ENCODE results near the gene BTBD18.

BTBD18 gene

GRCh38 chr11:57751676-57752253 is at the start of gene BTBD18:
TSS of gene BTBD18 (minus strand) at chr11:57751819. CDS start at chr11:57751188, 631 bp downstream.
- no peak for DNase-seq (ENCODE audit: low read depth)
- TF ChIP-seq CTCF (IDR thresholded peaks at IDR 0.05; ENCODE audit: low read depth, low read length, missing control alignments), result peak; percentile 36
- H3K4me3 ChIP-seq (ENCODE audit: low read depth, low read length), result no peak within 1 kb of the TSS

GRCh38 chr11:57801183-57801485 is 49.5 kb upstream of the BTBD18 start:
- TF ChIP-seq CTCF (IDR thresholded peaks at IDR 0.05; ENCODE audit: low read depth, low read length, missing control alignments), result no peak
- H3K4me3 ChIP-seq (ENCODE audit: low read depth, low read length), result no peak overlapping the region
- no peak for DNase-seq (ENCODE audit: low read depth)

GRCh38 chr11:57800444-57801182 is 49.0 kb upstream of the BTBD18 start:
- peak; percentile 82 for TF ChIP-seq CTCF (IDR thresholded peaks at IDR 0.05; ENCODE audit: low read depth, low read length, missing control alignments)
- DNase-seq (ENCODE audit: low read depth), result peak; percentile 29
- H3K4me3 ChIP-seq (ENCODE audit: low read depth, low read length), result no peak overlapping the region

- no peak for TF ChIP-seq CTCF (IDR thresholded peaks at IDR 0.05; ENCODE audit: low read depth, low read length, missing control alignments)
- no peak for DNase-seq (ENCODE audit: low read depth)
- no peak overlapping the region for H3K4me3 ChIP-seq (ENCODE audit: low read depth, low read length)
These were observed 47.4 kb upstream of the BTBD18 start for GRCh38 chr11:57798905-57799559.

- no peak for TF ChIP-seq CTCF (IDR thresholded peaks at IDR 0.05; ENCODE audit: low read depth, low read length, missing control alignments)
- H3K4me3 ChIP-seq (ENCODE audit: low read depth, low read length), result no peak overlapping the region
- DNase-seq (ENCODE audit: low read depth), result no peak
These were observed 41.9 kb upstream of the BTBD18 start for GRCh38 chr11:57793351-57794115.

- no peak for DNase-seq (ENCODE audit: low read depth)
- no peak overlapping the region for H3K4me3 ChIP-seq (ENCODE audit: low read depth, low read length)
- no peak for TF ChIP-seq CTCF (IDR thresholded peaks at IDR 0.05; ENCODE audit: low read depth, low read length, missing control alignments)
These were observed 41.3 kb upstream of the BTBD18 start for GRCh38 chr11:57792870-57793269.
